Fibroblast of villous mesenchyme (primary cell): ENCODE results near the gene PRLHR. TPM values are rescaled to one million over a fixed set of nuclear protein-coding genes. Genes with fewer than 3 reads are reported as not detected.
A peak's percentile ranks its signal among the peaks of the same experiment; 100 is the strongest.

Source experiments
- DNase-seq: peaks from one replicate; pipeline ENCODE4 v3.0.0-alpha.2; 2010; ENCODE audit warnings: low read depth
- H3K4me3 ChIP-seq: 2 replicates; pipeline ENCODE4 v1.5.1; 2011; ENCODE audit warnings: low read depth, mild to moderate bottlenecking, low read length
- total RNA-seq: library from RNA; depleted of rRNA; stranded (reverse); fragments of >200 nt; gene quantifications from 2 replicates; pipeline ENCODE4 v1.2.3, GENCODE V29; 2012
- TF ChIP-seq, protein P1 (sequence below): IDR thresholded peaks from 2 replicates; pipeline ENCODE4 v1.5.1; 2012; ENCODE audit warnings: low read depth, mild to moderate bottlenecking, low read length; ENCODE audit not compliant: insufficient read depth

PRLHR gene
- total RNA-seq, 1 donor: not detected

DNA sequence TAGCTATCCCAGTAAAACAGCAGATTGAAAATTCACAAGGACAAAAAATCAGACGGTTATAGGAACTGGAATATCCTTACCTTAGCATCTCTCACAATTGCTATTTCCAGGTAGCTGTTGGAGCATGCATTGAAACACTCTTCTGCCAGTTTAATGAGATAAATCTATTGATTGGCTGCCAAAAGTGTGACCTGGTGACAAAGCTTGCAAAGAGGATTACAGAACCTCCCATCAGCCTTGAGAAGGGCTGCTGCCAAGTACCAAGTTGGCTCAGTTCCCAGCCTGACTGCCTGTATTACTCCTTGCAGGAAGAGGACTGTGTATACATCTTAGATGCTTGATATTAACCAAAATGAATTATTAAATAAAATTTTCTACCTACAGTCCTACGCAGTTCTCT is 5.1 kb downstream of the PRLHR start:
- DNase-seq: no peak
- TF ChIP-seq, protein P1, sequence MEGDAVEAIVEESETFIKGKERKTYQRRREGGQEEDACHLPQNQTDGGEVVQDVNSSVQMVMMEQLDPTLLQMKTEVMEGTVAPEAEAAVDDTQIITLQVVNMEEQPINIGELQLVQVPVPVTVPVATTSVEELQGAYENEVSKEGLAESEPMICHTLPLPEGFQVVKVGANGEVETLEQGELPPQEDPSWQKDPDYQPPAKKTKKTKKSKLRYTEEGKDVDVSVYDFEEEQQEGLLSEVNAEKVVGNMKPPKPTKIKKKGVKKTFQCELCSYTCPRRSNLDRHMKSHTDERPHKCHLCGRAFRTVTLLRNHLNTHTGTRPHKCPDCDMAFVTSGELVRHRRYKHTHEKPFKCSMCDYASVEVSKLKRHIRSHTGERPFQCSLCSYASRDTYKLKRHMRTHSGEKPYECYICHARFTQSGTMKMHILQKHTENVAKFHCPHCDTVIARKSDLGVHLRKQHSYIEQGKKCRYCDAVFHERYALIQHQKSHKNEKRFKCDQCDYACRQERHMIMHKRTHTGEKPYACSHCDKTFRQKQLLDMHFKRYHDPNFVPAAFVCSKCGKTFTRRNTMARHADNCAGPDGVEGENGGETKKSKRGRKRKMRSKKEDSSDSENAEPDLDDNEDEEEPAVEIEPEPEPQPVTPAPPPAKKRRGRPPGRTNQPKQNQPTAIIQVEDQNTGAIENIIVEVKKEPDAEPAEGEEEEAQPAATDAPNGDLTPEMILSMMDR: no peak
- H3K4me3 ChIP-seq: no peak overlapping the region

GRCh38 chr10:118587881-118588651 is 7.4 kb downstream of the PRLHR start:
- TF ChIP-seq, protein P1: no peak
- H3K4me3 ChIP-seq: no peak overlapping the region
- no peak for DNase-seq

DNA sequence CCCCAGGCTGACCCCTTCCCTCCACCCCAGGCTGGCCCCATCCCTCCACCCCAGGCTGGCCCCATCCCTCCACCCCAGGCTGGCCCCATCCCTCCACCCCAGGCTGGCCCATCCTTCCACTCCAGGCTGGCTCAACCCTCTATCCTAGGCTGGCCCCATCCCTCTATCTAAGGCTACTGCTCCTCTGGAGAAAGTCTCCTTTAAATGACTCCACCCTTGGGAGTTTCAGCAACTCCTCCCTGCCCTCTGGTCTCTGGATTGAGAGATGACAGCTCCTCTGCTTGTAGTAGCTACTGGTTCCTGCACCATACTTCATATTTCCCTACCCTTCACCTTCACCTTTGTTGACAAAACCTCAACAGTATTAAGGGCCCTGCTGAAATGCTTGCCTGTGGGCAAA is 8.5 kb downstream of the PRLHR start:
- TF ChIP-seq, protein P1: no peak
- DNase-seq: no peak
- H3K4me3 ChIP-seq: no peak overlapping the region

DNA sequence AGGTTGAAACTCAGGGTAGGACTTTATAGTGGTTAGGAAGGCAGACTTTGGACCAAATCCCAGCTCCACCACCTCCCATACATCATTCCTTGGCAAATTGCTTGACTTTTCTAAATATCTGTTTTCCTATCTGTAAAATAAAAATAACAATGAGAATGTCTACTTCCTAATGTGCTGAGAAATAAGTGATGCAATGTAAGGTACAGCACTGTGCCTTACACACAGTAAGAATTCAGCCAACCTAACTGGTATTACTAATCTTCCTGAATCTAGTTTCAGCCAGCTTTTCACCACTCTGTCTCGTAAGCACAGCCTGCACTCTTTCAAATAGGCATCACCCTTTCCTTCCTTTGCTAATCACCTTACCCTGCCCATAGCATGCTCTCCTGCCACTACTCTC is 9.7 kb downstream of the PRLHR start:
- DNase-seq: no peak
- TF ChIP-seq, protein P1: no peak
- no peak overlapping the region for H3K4me3 ChIP-seq

DNA sequence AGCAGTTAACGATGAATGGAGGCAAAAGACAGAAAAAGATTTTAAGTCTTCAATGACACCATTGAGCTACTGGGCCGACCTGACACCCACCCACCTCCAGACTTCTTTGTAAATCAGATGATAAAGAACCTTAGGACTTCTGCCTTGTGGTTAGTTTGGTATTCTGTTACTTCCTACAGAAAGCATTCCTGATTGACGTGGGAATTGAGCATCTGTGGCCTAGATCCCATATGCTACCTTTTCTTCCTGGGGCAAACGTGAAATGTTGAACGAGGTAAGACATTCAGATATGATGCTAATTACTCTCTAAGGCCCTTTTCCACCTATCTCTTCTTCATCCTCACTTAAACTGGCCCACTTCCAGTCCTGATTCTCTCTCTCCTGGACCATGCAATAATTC is 10.2 kb downstream of the PRLHR start:
- no peak for DNase-seq
- H3K4me3 ChIP-seq: no peak overlapping the region
- TF ChIP-seq, protein P1: no peak

DNA sequence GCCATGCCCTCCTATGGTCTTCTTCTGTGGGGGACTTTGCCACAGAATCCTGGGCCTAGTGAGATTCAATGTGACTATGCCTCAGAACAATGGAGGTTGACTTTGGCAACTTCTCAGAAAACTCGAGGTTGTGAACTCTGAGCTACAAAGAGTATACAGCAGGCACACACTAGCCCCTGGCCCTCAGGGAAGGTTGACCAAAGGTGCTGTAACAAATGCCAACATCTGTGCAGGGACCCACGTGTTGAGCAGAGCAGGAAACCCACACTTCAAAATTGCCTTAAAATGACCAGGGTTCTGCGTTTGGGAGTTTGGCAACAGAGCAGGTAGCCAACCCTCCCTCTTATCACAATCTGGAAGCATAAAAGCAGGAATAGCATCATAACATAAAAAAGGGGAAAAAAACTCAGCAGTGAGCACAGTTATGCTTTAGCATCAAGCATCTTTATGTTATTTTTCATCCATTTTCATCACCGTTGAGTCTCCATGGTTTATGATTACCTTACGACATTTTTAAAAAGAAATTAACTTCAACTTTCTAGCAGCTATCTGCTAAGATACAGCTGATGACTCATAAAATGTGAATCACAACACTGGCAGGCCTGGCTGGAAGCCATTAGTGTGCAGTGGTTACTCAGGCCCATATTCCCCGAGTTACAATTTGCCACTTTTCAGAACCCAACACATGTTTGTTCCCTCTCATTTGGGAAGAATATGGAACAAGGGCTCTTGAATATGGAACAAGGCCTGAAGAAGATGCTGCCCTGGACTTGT is 11.1 kb downstream of the PRLHR start:
- TF ChIP-seq, protein P1: no peak
- peak; percentile 48 for DNase-seq
- no peak overlapping the region for H3K4me3 ChIP-seq
